Stomach (tissue), 9 donors: ENCODE measurements around the gene RELN. TPM values are rescaled to one million over a fixed set of nuclear protein-coding genes. Genes with fewer than 3 reads are reported as not detected.

Experiments
- DNase-seq, 2 donors: peaks; one replicate each; pipeline versions ENCODE4 v3.0.0 to v3.0.0-alpha.2; 2013 to 2019
- H3K27ac ChIP-seq, 5 donors: fragments of 200-600 bp in 4 of 5; sonication (generic) in 4 of 5; one replicate each; pipeline ENCODE4 v1.5.1; 2013 to 2019; ENCODE audit warnings: mild to moderate bottlenecking in 1 of 5, moderate library complexity in 1 of 5
- H3K27me3 ChIP-seq, 3 donors: fragments of 200-600 bp; sonication (generic); one replicate each; pipeline ENCODE4 v1.5.1; 2017 to 2019; ENCODE audit warnings: mixed run types in 1 of 3
- H3K36me3 ChIP-seq, 4 donors: fragments of 200-600 bp; sonication (generic); 1 replicate in 3 of 4; 2 replicates in 1 of 4; pipeline ENCODE4 v1.5.1; 2016 to 2019
- H3K4me1 ChIP-seq, 4 donors: fragments of 200-600 bp; sonication (generic); one replicate each; pipeline ENCODE4 v1.5.1; 2016 to 2019
- H3K4me3 ChIP-seq, 4 donors: fragments of 200-600 bp; sonication (generic) in 3 of 4; one replicate each; pipeline ENCODE4 v1.5.1; 2016 to 2019; ENCODE audit warnings: mild to moderate bottlenecking in 1 of 4
- H3K9me3 ChIP-seq, 4 donors: fragments of 200-600 bp; sonication (generic); one replicate each; pipeline ENCODE4 v1.5.1; 2016 to 2019
- EP300 ChIP-seq: sonication (generic); formaldehyde crosslinking; IDR thresholded peaks from one replicate; pipeline ENCODE4 v1.6.1; 2017; ENCODE audit warnings: antibody characterized with exemption
- POLR2A ChIP-seq, 4 donors: fragments of 450-650 bp; IDR thresholded peaks; one replicate each; pipeline ENCODE4 v1.6.1; 2016; ENCODE audit warnings: antibody characterized with exemption in 4 of 4, control low read depth in 2 of 4, mild to moderate bottlenecking in 1 of 4, moderate library complexity in 1 of 4
- POLR2AphosphoS5 ChIP-seq, 3 donors: sonication (generic); formaldehyde crosslinking; IDR thresholded peaks; one replicate each; pipeline ENCODE4 v1.6.1; 2016; ENCODE audit warnings: antibody characterized with exemption in 3 of 3
- WGBS, 5 donors: extraction: QIAGEN DNeasy Blood & Tissue Kit in 3 of 5; methylation state at CpG; one replicate each; pipeline versions ENCODE4 v1.1.5 to v1.1.7; 2013 to 2018; 5-methylcytosine and 5-hydroxymethylcytosine counted together
- intact Hi-C: fragments of 100-400 bp; cut with DNase I; formaldehyde crosslinking; loops from one replicate; pipeline ENCODE4 v1.15.1; 2023; ENCODE audit warnings: low total_unique reads
- polyA plus RNA-seq, 3 donors: library from polyadenylated mRNA; stranded (reverse); fragments of 200-250 nt; gene quantifications; one replicate each; pipeline ENCODE4 v1.2.3, GENCODE V29; 2013
- total RNA-seq, 5 donors: library from RNA; depleted of rRNA; stranded (reverse); fragments of >200 nt; gene quantifications; one replicate each; pipeline versions ENCODE4 v1.1.0 to v1.2.3, GENCODE V29; 2014 to 2016
- TF ChIP-seq, protein P1 (sequence below), 7 experiments: fragments of 450-650 bp in 4 of 7; fragments of 200-600 bp in 3 of 7; sonication (generic) in 3 of 7; IDR thresholded peaks; one replicate each; pipeline ENCODE4 v1.5.1; 2016 to 2019; ENCODE audit warnings: antibody characterized with exemption in 7 of 7, control low read depth in 2 of 7, mild to moderate bottlenecking in 1 of 7
- donor health status: healthy with polysubstance abuse.
- donor health status: Bipolar disorder and iron deficiency.
- donor health status: healthy.

RELN gene
- total and polyA plus RNA-seq, 8 donors = 0.19 to 14.3 (median 2.2) TPM

DNA sequence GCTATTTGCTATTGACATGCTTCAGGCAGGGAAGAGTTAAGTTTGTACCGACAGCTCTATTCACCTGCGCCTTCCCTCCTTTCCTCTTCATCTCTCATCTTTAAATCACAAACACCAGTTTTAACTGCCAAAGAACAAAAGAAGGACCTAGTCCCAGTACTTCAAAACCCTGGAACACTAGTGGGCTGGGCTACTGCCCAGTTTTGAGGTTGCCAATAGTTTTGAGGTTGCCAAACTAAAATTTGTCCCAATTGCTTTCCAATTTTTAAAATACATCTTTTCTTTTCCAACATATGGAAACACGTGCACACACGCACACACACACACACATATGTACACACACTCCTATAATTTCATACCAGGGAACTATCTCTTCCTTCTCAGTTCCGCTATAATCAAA lies 412.8 kb downstream of the RELN start:
- TF ChIP-seq, protein P1, sequence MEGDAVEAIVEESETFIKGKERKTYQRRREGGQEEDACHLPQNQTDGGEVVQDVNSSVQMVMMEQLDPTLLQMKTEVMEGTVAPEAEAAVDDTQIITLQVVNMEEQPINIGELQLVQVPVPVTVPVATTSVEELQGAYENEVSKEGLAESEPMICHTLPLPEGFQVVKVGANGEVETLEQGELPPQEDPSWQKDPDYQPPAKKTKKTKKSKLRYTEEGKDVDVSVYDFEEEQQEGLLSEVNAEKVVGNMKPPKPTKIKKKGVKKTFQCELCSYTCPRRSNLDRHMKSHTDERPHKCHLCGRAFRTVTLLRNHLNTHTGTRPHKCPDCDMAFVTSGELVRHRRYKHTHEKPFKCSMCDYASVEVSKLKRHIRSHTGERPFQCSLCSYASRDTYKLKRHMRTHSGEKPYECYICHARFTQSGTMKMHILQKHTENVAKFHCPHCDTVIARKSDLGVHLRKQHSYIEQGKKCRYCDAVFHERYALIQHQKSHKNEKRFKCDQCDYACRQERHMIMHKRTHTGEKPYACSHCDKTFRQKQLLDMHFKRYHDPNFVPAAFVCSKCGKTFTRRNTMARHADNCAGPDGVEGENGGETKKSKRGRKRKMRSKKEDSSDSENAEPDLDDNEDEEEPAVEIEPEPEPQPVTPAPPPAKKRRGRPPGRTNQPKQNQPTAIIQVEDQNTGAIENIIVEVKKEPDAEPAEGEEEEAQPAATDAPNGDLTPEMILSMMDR (IDR thresholded peaks at IDR 0.05) = no peak
- no peak for TF ChIP-seq POLR2A (IDR thresholded peaks at IDR 0.05)
- no peak for TF ChIP-seq EP300
- intact Hi-C loops = loop anchor here (10.0 kb wide), 1 partner anchor 578 kb away; no protein-coding TSS in a partner anchor
- Histone ChIP-seq H3K4me1 (no peaks in the 10 kb centered on the region), H3K9me3 (no peaks in the 10 kb centered on the region), H3K27ac (no peak overlapping the region), H3K4me3 (no peak overlapping the region), H3K36me3 (no peaks in the 10 kb centered on the region), H3K27me3 (no peaks in the 10 kb centered on the region)
- peak in 1 of 2 donors; percentile 2 for DNase-seq
- 64 to 71% (median 66%) methylated on average over 5 of the region's 5 CpGs for WGBS, 5 donors

DNA sequence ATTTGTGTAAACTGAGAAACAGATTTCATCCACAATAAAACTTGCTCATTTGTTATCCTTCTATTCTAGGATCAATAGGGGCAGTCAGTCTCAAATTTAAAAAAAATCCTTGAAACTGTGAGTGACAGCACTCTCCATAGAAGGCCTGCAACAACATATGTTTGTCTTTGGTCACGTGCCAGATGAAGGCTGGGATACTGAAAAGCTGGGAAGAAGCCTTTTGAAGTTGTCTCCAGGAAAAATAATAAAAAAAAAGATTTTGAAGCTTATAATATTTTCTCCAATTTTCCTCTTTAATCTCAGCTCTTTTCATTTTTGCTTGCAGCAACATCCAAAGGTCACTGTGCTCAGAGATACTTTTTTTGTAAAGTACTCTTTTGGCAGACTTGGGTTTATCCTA lies 414.9 kb downstream of the RELN start:
- DNase-seq = peak in 1 of 2 donors; percentile 28
- H3K4me1 ChIP-seq = no peaks in the 10 kb centered on the region
- WGBS, 5 donors = 46 to 69% (median 53%) methylated on average over 1 of the region's 1 CpG
- no peaks in the 10 kb centered on the region for H3K27me3 ChIP-seq
- no peaks in the 10 kb centered on the region for H3K9me3 ChIP-seq
- no peak for TF ChIP-seq POLR2A (IDR thresholded peaks at IDR 0.05)
- TF ChIP-seq, protein P1 (IDR thresholded peaks at IDR 0.05) = no peak
- TF ChIP-seq POLR2AphosphoS5 (IDR thresholded peaks at IDR 0.05) = no peak
- no peak for TF ChIP-seq EP300
- H3K4me3 ChIP-seq = no peak overlapping the region
- intact Hi-C loops = loop anchor here (10.0 kb wide), 1 partner anchor 580 kb away; no protein-coding TSS in a partner anchor
- H3K36me3 ChIP-seq = no peaks in the 10 kb centered on the region
- H3K27ac ChIP-seq = no peak overlapping the region

DNA sequence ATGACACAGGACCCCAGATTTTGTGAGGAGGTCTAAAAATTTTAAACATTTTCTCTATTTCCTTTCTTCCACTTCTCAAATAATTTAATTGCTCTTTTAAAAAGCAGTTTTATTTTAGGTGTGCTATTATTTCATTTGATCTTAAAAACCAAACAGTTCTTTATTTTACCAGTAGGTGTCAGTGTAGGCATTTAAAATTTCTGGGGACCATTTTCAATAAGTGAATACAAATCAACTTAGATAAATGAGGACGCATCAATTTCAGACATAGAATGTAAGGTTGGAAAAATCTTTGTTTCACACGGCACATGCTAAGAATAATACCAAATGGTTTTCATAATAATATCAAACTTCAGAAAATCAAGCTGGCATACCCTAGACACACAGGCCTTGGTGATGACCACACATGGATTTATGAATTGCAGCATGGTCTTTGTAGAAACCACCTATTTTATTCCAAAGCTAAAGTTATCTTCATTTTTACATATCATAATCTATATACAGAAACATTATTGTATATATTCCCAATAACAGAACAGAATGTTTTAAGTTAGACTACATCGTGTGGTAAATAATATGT lies 415.9 kb downstream of the RELN start:
- H3K9me3 ChIP-seq = no peaks in the 10 kb centered on the region
- H3K27me3 ChIP-seq = no peaks in the 10 kb centered on the region
- TF ChIP-seq, protein P1 (IDR thresholded peaks at IDR 0.05) = peak in 5 of 7 experiments; percentile 43 to 64 (median 49)
- no peak for TF ChIP-seq EP300
- TF ChIP-seq POLR2A (IDR thresholded peaks at IDR 0.05) = no peak
- 36 to 44% (median 40%) methylated on average over 3 of the region's 3 CpGs for WGBS, 5 donors
- H3K4me1 ChIP-seq = no peaks in the 10 kb centered on the region
- intact Hi-C loops = loop anchor here (10.0 kb wide), 1 partner anchor 581 kb away; no protein-coding TSS in a partner anchor
- H3K36me3 ChIP-seq = no peaks in the 10 kb centered on the region
- H3K4me3 ChIP-seq = no peak overlapping the region
- no peak overlapping the region for H3K27ac ChIP-seq
- DNase-seq = peak in 1 of 2 donors; percentile 54

DNA sequence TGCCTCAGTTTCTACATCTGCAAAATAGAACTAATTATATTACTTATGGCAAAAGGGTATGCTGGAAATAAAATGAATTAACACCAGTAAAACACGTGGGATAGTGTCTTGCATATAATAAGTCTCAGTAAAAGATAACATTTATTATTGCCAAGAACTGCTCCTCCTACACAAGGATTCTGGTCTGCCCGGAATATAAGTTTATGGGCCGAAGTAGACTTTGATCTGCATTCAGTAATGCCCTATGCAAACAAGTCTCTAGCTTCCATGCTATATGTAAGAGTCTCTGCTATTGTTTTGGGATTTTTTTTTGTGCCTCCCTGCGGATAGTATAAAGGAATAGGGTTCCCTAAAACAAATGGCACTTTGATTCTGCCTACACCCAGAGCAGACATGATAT lies 417.9 kb downstream of the RELN start:
- no peaks in the 10 kb centered on the region for H3K36me3 ChIP-seq
- H3K4me3 ChIP-seq = no peak overlapping the region
- intact Hi-C loops = loop anchor here (10.0 kb wide), 1 partner anchor 583 kb away; no protein-coding TSS in a partner anchor
- TF ChIP-seq, protein P1 (IDR thresholded peaks at IDR 0.05) = no peak
- TF ChIP-seq POLR2A (IDR thresholded peaks at IDR 0.05) (no peak), POLR2AphosphoS5 (IDR thresholded peaks at IDR 0.05) (no peak), EP300 (no peak)
- H3K4me1 ChIP-seq = no peaks in the 10 kb centered on the region
- WGBS, 5 donors = 35 to 50% (median 46%) methylated on average over 4 of the region's 4 CpGs
- DNase-seq = no peak
- no peaks in the 10 kb centered on the region for H3K27me3 ChIP-seq
- no peaks in the 10 kb centered on the region for H3K9me3 ChIP-seq
- H3K27ac ChIP-seq = no peak overlapping the region
